ENCODE measurements around the gene HMGN2. TPM values are rescaled to one million over a fixed set of nuclear protein-coding genes. Genes with fewer than 3 reads are reported as not detected.

HMGN2 gene
- total RNA-seq, 1 experiment from 2014 or later = 662 TPM

Other genes starting within 250 kb of the HMGN2 start
- 27.4 and 34.5 TPM in 2 replicates for gene CEP85, start 238.2 kb upstream of the HMGN2 start, total RNA-seq (2014; rRNA removed; shearing (Covaris generic))
- gene SH3BGRL3, start 192.4 kb upstream of the HMGN2 start, total RNA-seq (2014; rRNA removed; shearing (Covaris generic)) = 50.6 and 66.8 TPM in 2 replicates
- gene UBXN11, start 165.8 kb upstream of the HMGN2 start, total RNA-seq (2014; rRNA removed; shearing (Covaris generic)) = 6.0 and 9.0 TPM in 2 replicates
- gene CD52, start 154.5 kb upstream of the HMGN2 start, total RNA-seq (2014; rRNA removed; shearing (Covaris generic)) = not detected in 2 replicates
- gene CRYBG2, start 118.3 kb upstream of the HMGN2 start, total RNA-seq (2014; rRNA removed; shearing (Covaris generic)) = 0.34 and 0.51 TPM in 2 replicates
- gene ZNF683, start 99.7 kb upstream of the HMGN2 start, total RNA-seq (2014; rRNA removed; shearing (Covaris generic)) = not detected in 2 replicates
- 0.86 TPM in 1 of 2 replicates, not detected in the other for gene LIN28A, start 61.6 kb upstream of the HMGN2 start, total RNA-seq (2014; rRNA removed; shearing (Covaris generic))
- gene DHDDS, start 40.1 kb upstream of the HMGN2 start, total RNA-seq (2014; rRNA removed; shearing (Covaris generic)) = 44.9 and 55.4 TPM in 2 replicates
- 30.4 and 35.7 TPM in 2 replicates for gene RPS6KA1, start 57.3 kb downstream of the HMGN2 start, total RNA-seq (2014; rRNA removed; shearing (Covaris generic))
- 12.4 and 12.6 TPM in 2 replicates for gene ARID1A, start 223.6 kb downstream of the HMGN2 start, total RNA-seq (2014; rRNA removed; shearing (Covaris generic))

Measured in Daoy (cell line).